ENCODE results near the gene SEC11A. TPM values are rescaled to one million over a fixed set of nuclear protein-coding genes. Genes with fewer than 3 reads are reported as not detected.
A peak's percentile ranks its signal among the peaks of the same experiment; 100 is the strongest.
"Not testable (repeated sequence)": the region's sequence is repeated elsewhere in the genome, so short reads cannot be mapped to it uniquely, and the experiment has no call there.

Gene SEC11A
- total RNA-seq, 1 donor from 2014 or later, result 126 TPM

- H3K36me3 Mint-ChIP-seq, result peaks cover 34% of the 10 kb centered on the region
- H3K27me3 Mint-ChIP-seq (ENCODE audit: low read depth), result no peaks in the 10 kb centered on the region
- H3K27ac Mint-ChIP-seq, result no peak overlapping the region
- no peak for DNase-seq (ENCODE audit: low spot score in 2 of 2, unreplicated experiment in 2 of 2)
- no peak for TF ChIP-seq CTCF (IDR thresholded peaks at IDR 0.05; ENCODE audit: unreplicated experiment)
- H3K4me1 Mint-ChIP-seq, result no peaks in the 10 kb centered on the region
- no peak overlapping the region for H3K4me3 Mint-ChIP-seq
- H3K9me3 Mint-ChIP-seq, result no peaks in the 10 kb centered on the region
Observed at GRCh38 chr15:84645997-84646396, 69.9 kb downstream of the SEC11A start.

- DNase-seq (ENCODE audit: low spot score in 2 of 2, unreplicated experiment in 2 of 2), result no peak
- Mint-ChIP-seq H3K4me1 (no peaks in the 10 kb centered on the region), H3K9me3 (no peaks in the 10 kb centered on the region), H3K27me3 (ENCODE audit: low read depth) (no peaks in the 10 kb centered on the region), H3K36me3 (peaks cover 36% of the 10 kb centered on the region), H3K27ac (no peak overlapping the region), H3K4me3 (no peak overlapping the region)
- TF ChIP-seq CTCF (IDR thresholded peaks at IDR 0.05; ENCODE audit: unreplicated experiment), result no peak
Observed at GRCh38 chr15:84645496-84645895, 70.4 kb downstream of the SEC11A start.

- H3K4me3 Mint-ChIP-seq, result no peak overlapping the region
Observed at GRCh38 chr15:84643838-84644237, 72.1 kb downstream of the SEC11A start.

GRCh38 chr15:84642640-84643039, 73.3 kb downstream of the SEC11A start:
- DNase-seq (ENCODE audit: low spot score in 2 of 2, unreplicated experiment in 2 of 2); H3K9me3 Mint-ChIP-seq; H3K4me3 Mint-ChIP-seq; H3K27me3 Mint-ChIP-seq (ENCODE audit: low read depth); H3K27ac Mint-ChIP-seq; H3K4me1 Mint-ChIP-seq: not testable (repeated sequence)
- peaks cover 33% of the 10 kb centered on the region for H3K36me3 Mint-ChIP-seq

More at GRCh38 chr15:84643838-84644237, 72.1 kb downstream of the SEC11A start:
- no peak overlapping the region for H3K27ac Mint-ChIP-seq
- H3K36me3 Mint-ChIP-seq, result peaks cover 40% of the 10 kb centered on the region
- no peak for DNase-seq (ENCODE audit: low spot score in 2 of 2, unreplicated experiment in 2 of 2)
- TF ChIP-seq CTCF (IDR thresholded peaks at IDR 0.05; ENCODE audit: unreplicated experiment), result no peak
- no peaks in the 10 kb centered on the region for H3K9me3 Mint-ChIP-seq
- no peaks in the 10 kb centered on the region for H3K27me3 Mint-ChIP-seq (ENCODE audit: low read depth)
- H3K4me1 Mint-ChIP-seq, result no peaks in the 10 kb centered on the region

GRCh38 chr15:84641871-84642270, 74.1 kb downstream of the SEC11A start:
- not testable (repeated sequence) for H3K27me3 Mint-ChIP-seq (ENCODE audit: low read depth); H3K9me3 Mint-ChIP-seq; DNase-seq (ENCODE audit: low spot score in 2 of 2, unreplicated experiment in 2 of 2); H3K4me1 Mint-ChIP-seq; H3K27ac Mint-ChIP-seq; H3K4me3 Mint-ChIP-seq
- H3K36me3 Mint-ChIP-seq, result peaks cover 32% of the 10 kb centered on the region

- no peaks in the 10 kb centered on the region for H3K9me3 Mint-ChIP-seq
- H3K27me3 Mint-ChIP-seq (ENCODE audit: low read depth), result peaks cover 7% of the 10 kb centered on the region
- no peak for TF ChIP-seq CTCF (IDR thresholded peaks at IDR 0.05; ENCODE audit: unreplicated experiment)
- peaks cover 13% of the 10 kb centered on the region for H3K4me1 Mint-ChIP-seq
- DNase-seq (ENCODE audit: low spot score in 2 of 2, unreplicated experiment in 2 of 2), result no peak
- peaks cover 27% of the 10 kb centered on the region for H3K36me3 Mint-ChIP-seq
- H3K27ac Mint-ChIP-seq, result no peak overlapping the region
- H3K4me3 Mint-ChIP-seq, result no peak overlapping the region
Observed at GRCh38 chr15:84638103-84638502, 77.8 kb downstream of the SEC11A start.

GRCh38 chr15:84634228-84634837, 81.6 kb downstream of the SEC11A start:
- no peak overlapping the region for H3K27ac Mint-ChIP-seq

More at GRCh38 chr15:84634228-84634837, 81.6 kb downstream of the SEC11A start:
- peaks cover 9% of the 10 kb centered on the region for H3K36me3 Mint-ChIP-seq
- no peak for DNase-seq (ENCODE audit: low spot score in 2 of 2, unreplicated experiment in 2 of 2)
- peak overlapping the region; percentile 60 for H3K4me3 Mint-ChIP-seq
- peaks cover 29% of the 10 kb centered on the region for H3K4me1 Mint-ChIP-seq
- H3K27me3 Mint-ChIP-seq (ENCODE audit: low read depth), result peaks cover 7% of the 10 kb centered on the region
- no peaks in the 10 kb centered on the region for H3K9me3 Mint-ChIP-seq
- no peak for TF ChIP-seq CTCF (IDR thresholded peaks at IDR 0.05; ENCODE audit: unreplicated experiment)
